GM12878 (cell line): Measurements from ENCODE around the gene MGST1. TPM values are rescaled to one million over a fixed set of nuclear protein-coding genes. Genes with fewer than 3 reads are reported as not detected.

Source experiments
- ATAC-seq: fragments of 200-7000 bp; cut with Tn5 transposase; 3 replicates; pipeline ENCODE4 v1.9.1; 2020; ENCODE audit warnings: mild to moderate bottlenecking, moderate library complexity
- BruUV-seq: library from RNA; stranded (reverse); fragments of 400-500 nt; replicated peaks from 2 replicates; lab custom pipeline; 2021; lab: Mats Ljungman, UMichigan
- CTCF ChIA-PET: fragments of 300-600 bp; sonication (Branson Sonifier 250); formaldehyde crosslinking; extraction: SDS; loops from one replicate; lab custom pipeline; 2021; ENCODE audit warnings: inconsistent platforms; lab: Yijun Ruan, JAX
- POLR2A ChIA-PET: fragments of 350-600 bp; formaldehyde crosslinking; extraction: SDS; loops from one replicate; lab custom pipeline; 2021; ENCODE audit warnings: inconsistent platforms; lab: Charles Lee
- RAD21 ChIA-PET: fragments of 300-600 bp; sonication (Branson Sonifier 250); formaldehyde crosslinking; loops from one replicate; lab custom pipeline; 2023; ENCODE audit warnings: antibody characterized with exemption; ENCODE audit not compliant: unreplicated experiment; lab: Charles Lee
- SMC1A ChIA-PET: fragments of 300-600 bp; sonication (Branson Sonifier 250); formaldehyde crosslinking; loops from one replicate; lab custom pipeline; 2023; ENCODE audit not compliant: unreplicated experiment, uncharacterized antibody; lab: Charles Lee
- DNase-seq: peaks from one replicate; pipeline ENCODE4 v3.0.0-alpha.2; 2011; ENCODE audit warnings: low read depth, low spot score
- FAIRE-seq: peaks from 3 replicates; lab custom pipeline; 2011; peaks lifted over from hg19 to GRCh38; lab: Jason Lieb, UNC
- H2AFZ ChIP-seq: 2 replicates; pipeline ENCODE4 v1.6.0; 2011; ENCODE audit warnings: low read depth, low read length, control low read depth; ENCODE audit not compliant: control insufficient read depth
- H3K27ac ChIP-seq: 2 replicates; pipeline ENCODE4 v1.5.1; 2011; ENCODE audit warnings: control low read depth; ENCODE audit not compliant: control insufficient read depth, insufficient read depth
- H3K27me3 ChIP-seq, 2 experiments: replicated peaks in 1 of 2; 2 replicates each; pipeline versions ENCODE4 v1.6.0 to v1.6.1; 2011; ENCODE audit warnings: low read length in 1 of 2; ENCODE audit not compliant: control insufficient read depth in 2 of 2, insufficient read depth in 2 of 2
- H3K36me3 ChIP-seq, 2 experiments: 2 replicates each; pipeline ENCODE4 v1.5.1; 2011; ENCODE audit warnings: low read length in 1 of 2; ENCODE audit not compliant: control insufficient read depth in 2 of 2, insufficient read depth in 2 of 2
- H3K4me1 ChIP-seq: 2 replicates; pipeline ENCODE4 v1.6.1; 2011; ENCODE audit warnings: mild to moderate bottlenecking, low read length, moderate library complexity, mixed read lengths; ENCODE audit not compliant: control insufficient read depth, insufficient read depth
- H3K4me2 ChIP-seq: 2 replicates; pipeline ENCODE4 v1.6.0; 2011; ENCODE audit warnings: control low read depth; ENCODE audit not compliant: control insufficient read depth, insufficient read depth
- H3K4me3 ChIP-seq: fragments of 200-600 bp; sonication (generic); 2 replicates; pipeline ENCODE4 v1.5.1; 2016
- H3K79me2 ChIP-seq: 2 replicates; pipeline ENCODE4 v1.6.0; 2011; ENCODE audit warnings: low read length; ENCODE audit not compliant: control insufficient read depth, insufficient read depth
- H3K9ac ChIP-seq: 2 replicates; pipeline ENCODE4 v1.8.0; 2011; ENCODE audit warnings: low read length, control low read depth, mixed read lengths; ENCODE audit not compliant: control insufficient read depth, insufficient read depth
- H3K9me3 ChIP-seq: replicated peaks from 3 replicates; pipeline ENCODE4 v1.5.1; 2011; ENCODE audit warnings: mild to moderate bottlenecking, low read length; ENCODE audit not compliant: control insufficient read depth, insufficient read depth
- H4K20me1 ChIP-seq: 2 replicates; pipeline ENCODE4 v1.6.0; 2011; ENCODE audit not compliant: control insufficient read depth, insufficient read depth
- BACH1 ChIP-seq: fragments of 450-650 bp; IDR thresholded peaks from 2 replicates; pipeline ENCODE4 v1.6.1; 2017; ENCODE audit warnings: mild to moderate bottlenecking, borderline replicate concordance
- CBFB ChIP-seq: IDR thresholded peaks from 2 replicates; pipeline ENCODE4 v1.6.1; 2016; ENCODE audit warnings: antibody characterized with exemption, low read depth
- E2F8 ChIP-seq: fragments of 450-650 bp; IDR thresholded peaks from 2 replicates; pipeline ENCODE4 v1.6.1; 2018; ENCODE audit warnings: mild to moderate bottlenecking, low read depth, moderate library complexity; ENCODE audit not compliant: partially characterized antibody
- EP300 ChIP-seq, 2 experiments: fragments of 150-350 bp in 1 of 2; IDR thresholded peaks; 2 replicates each; pipeline ENCODE4 v1.6.1; 2011 to 2012; ENCODE audit warnings: low read depth in 2 of 2, low read length in 2 of 2, borderline replicate concordance in 1 of 2, improper control_type of control experiment in 1 of 2, inconsistent platforms in 1 of 2; ENCODE audit not compliant: control insufficient read depth in 1 of 2
- IKZF2 ChIP-seq, 2 experiments: fragments of 450-650 bp; IDR thresholded peaks; 2 replicates each; pipeline ENCODE4 v1.6.1; 2017; ENCODE audit warnings: mild to moderate bottlenecking in 2 of 2, moderate library complexity in 2 of 2
- MTA2 ChIP-seq: fragments of 450-650 bp; IDR thresholded peaks from 2 replicates; pipeline ENCODE4 v1.6.1; 2016; ENCODE audit warnings: low read depth, mild to moderate bottlenecking, moderate library complexity
- NBN ChIP-seq: fragments of 450-650 bp; IDR thresholded peaks from 2 replicates; pipeline ENCODE4 v1.6.1; 2016
- NFYA ChIP-seq: IDR thresholded peaks from 2 replicates; pipeline ENCODE4 v1.6.1; 2011; ENCODE audit warnings: low read depth, mild to moderate bottlenecking, low read length, improper control_type of control experiment, borderline replicate concordance
- PAX8 ChIP-seq: fragments of 450-650 bp; IDR thresholded peaks from 2 replicates; pipeline ENCODE4 v1.6.1; 2017; ENCODE audit warnings: mild to moderate bottlenecking, moderate library complexity
- POLR2AphosphoS2 ChIP-seq: IDR thresholded peaks from 2 replicates; pipeline ENCODE4 v1.6.1; 2011; ENCODE audit warnings: low read depth, mild to moderate bottlenecking, low read length, improper control_type of control experiment, moderate library complexity
- SMC3 ChIP-seq: IDR thresholded peaks from 2 replicates; pipeline ENCODE4 v1.6.1; 2011; ENCODE audit warnings: low read length, improper control_type of control experiment, borderline replicate concordance
- STAT3 ChIP-seq: IDR thresholded peaks from 2 replicates; pipeline ENCODE4 v1.6.1; 2011; ENCODE audit warnings: low read depth, low read length, improper control_type of control experiment
- USF2 ChIP-seq: IDR thresholded peaks from 2 replicates; pipeline ENCODE4 v1.6.1; 2011; ENCODE audit warnings: low read depth, low read length, improper control_type of control experiment, borderline replicate concordance
- WRNIP1 ChIP-seq: IDR thresholded peaks from 2 replicates; pipeline ENCODE4 v1.6.1; 2011; ENCODE audit warnings: low read depth, low read length, improper control_type of control experiment, borderline replicate concordance
- YBX1 ChIP-seq: fragments of 450-650 bp; IDR thresholded peaks from 2 replicates; pipeline ENCODE4 v1.6.1; 2016; ENCODE audit warnings: antibody characterized with exemption
- ZBTB40 ChIP-seq: fragments of 450-650 bp; IDR thresholded peaks from 2 replicates; pipeline ENCODE4 v1.6.1; 2016; ENCODE audit warnings: mild to moderate bottlenecking, moderate library complexity, borderline replicate concordance
- ZNF622 ChIP-seq: fragments of 450-650 bp; IDR thresholded peaks from 2 replicates; pipeline ENCODE4 v1.6.1; 2017; ENCODE audit warnings: mild to moderate bottlenecking, inconsistent platforms
- ZZZ3 ChIP-seq: IDR thresholded peaks from 2 replicates; pipeline ENCODE4 v1.6.1; 2011; ENCODE audit warnings: low read depth; ENCODE audit not compliant: control insufficient read depth, insufficient read length
- WGBS: methylation state at CpG from one replicate; pipeline ENCODE4 v1.1.6; 2016; ENCODE audit warnings: low lambda C conversion rate; ENCODE audit not compliant: insufficient replicate concordance, insufficient coverage; ENCODE audit errors: missing lambda C conversion rate; 5-methylcytosine and 5-hydroxymethylcytosine counted together
- in situ Hi-C: fragments of 300-500 bp; cut with MboI; formaldehyde crosslinking; loops from 9 replicates; pipeline ENCODE4 v1.14.3; 2018; ENCODE audit warnings: mixed read lengths
- intact Hi-C: fragments of 100-400 bp; cut with micrococcal nuclease; formaldehyde crosslinking; loops from one replicate; pipeline ENCODE4 v1.14.2; 2022; ENCODE audit not compliant: unreplicated experiment
- polyA plus RNA-seq, 11 experiments: library from polyadenylated mRNA; depleted of rRNA in 4 of 11; unstranded in 6 of 11; stranded (reverse) in 5 of 11; fragments of >200 nt; fragmentation: Nextera tagmentation in 4 of 11; fragmentation: Illumina TruSeq in 1 of 11; extraction: Ambion mirVana in 4 of 11; extraction: Trizol in 1 of 11; gene quantifications; 1 replicate in 1 of 11; 2 replicates in 10 of 11; pipeline versions ENCODE4 v1.2.1 to v1.2.3, GENCODE V29; 2011 to 2016; ENCODE audit warnings: inconsistent platforms in 2 of 11, missing spikeins in 2 of 11, low read depth in 1 of 11
- total RNA-seq, 4 experiments: library from RNA; depleted of rRNA in 3 of 4; stranded (reverse); fragments of >200 nt in 3 of 4; fragmentation: Illumina TruSeq in 1 of 4; extraction: Trizol in 1 of 4; gene quantifications; 2 replicates each; pipeline versions ENCODE4 v1.2.1 to v1.2.3, GENCODE V29; 2013 to 2021

The MGST1 gene
- total and polyA plus RNA-seq, 10 of the 15 experiments (the other 5 are each of a cell fraction or from before 2014, with no cell fraction given) = 22.5 to 237 (median 172) TPM

GRCh38 chr12:16300736-16301135 is 46.7 kb upstream of the MGST1 start (continued):
- TF ChIP-seq ZBTB40 (no peak), POLR2AphosphoS2 (no peak), BACH1 (no peak), CBFB (no peak), IKZF2 (IDR thresholded peaks at IDR 0.05) (no peak), YBX1 (no peak), STAT3 (no peak), EP300 (IDR thresholded peaks at IDR 0.05; ENCODE audit: borderline replicate concordance in 1 of 2, control insufficient read depth in 1 of 2, low read depth in 2 of 2, low read length in 2 of 2) (no peak), WRNIP1 (no peak)

GRCh38 chr12:16303939-16304338 is 43.5 kb upstream of the MGST1 start:
- Histone ChIP-seq H3K9ac (no peak overlapping the region), H3K9me3 (no peaks in the 10 kb centered on the region), H3K4me2 (no peak overlapping the region), H3K4me3 (no peak overlapping the region), H2AFZ (no peak overlapping the region), H3K36me3 (no peaks in the 10 kb centered on the region), H3K27me3 (no peaks in the 10 kb centered on the region), H4K20me1 (no peaks in the 10 kb centered on the region), H3K79me2 (no peaks in the 10 kb centered on the region), H3K27ac (no peak overlapping the region), H3K4me1 (no peaks in the 10 kb centered on the region)
- WGBS = 46% methylated on average over 2 of the region's 2 CpGs
- in situ Hi-C loops = no loop called here
- ChIA-PET SMC1A (interaction anchor here (1.2 kb wide), 1 partner anchor 49 kb away, joined by 3 read pairs; no protein-coding TSS in a partner anchor), CTCF (interaction anchor here (1.0 to 1.6 kb wide), 2 partner anchors 9 to 26 kb away, joined by 3 read pairs; no protein-coding TSS in a partner anchor), POLR2A (no interaction called here), RAD21 (no interaction called here)
- BruUV-seq = no TSS peak
- DNase-seq = no peak
- FAIRE-seq = no peak
- intact Hi-C loops = no loop called here
- ATAC-seq = no peak
- TF ChIP-seq MTA2 (no peak), NFYA (no peak), PAX8 (no peak), SMC3 (no peak), NBN (no peak), E2F8 (no peak), ZNF622 (no peak), ZZZ3 (no peak), USF2 (no peak)
